GM18507 (cell line): Measurements from ENCODE around the gene PALLD.
A peak's percentile ranks its signal among the peaks of the same experiment; 100 is the strongest.
"Not testable (repeated sequence)": the region's sequence is repeated elsewhere in the genome, so short reads cannot be mapped to it uniquely, and the experiment has no call there.

Experiments
- DNase-seq: peaks from one replicate; pipeline ENCODE4 v3.0.0; 2011; ENCODE audit warnings: low read depth; ENCODE audit not compliant: insufficient read length; ENCODE audit errors: extremely low spot score
- FAIRE-seq: peaks from 2 replicates; lab custom pipeline; 2011; peaks lifted over from hg19 to GRCh38; lab: Jason Lieb, UNC

Gene PALLD

DNA sequence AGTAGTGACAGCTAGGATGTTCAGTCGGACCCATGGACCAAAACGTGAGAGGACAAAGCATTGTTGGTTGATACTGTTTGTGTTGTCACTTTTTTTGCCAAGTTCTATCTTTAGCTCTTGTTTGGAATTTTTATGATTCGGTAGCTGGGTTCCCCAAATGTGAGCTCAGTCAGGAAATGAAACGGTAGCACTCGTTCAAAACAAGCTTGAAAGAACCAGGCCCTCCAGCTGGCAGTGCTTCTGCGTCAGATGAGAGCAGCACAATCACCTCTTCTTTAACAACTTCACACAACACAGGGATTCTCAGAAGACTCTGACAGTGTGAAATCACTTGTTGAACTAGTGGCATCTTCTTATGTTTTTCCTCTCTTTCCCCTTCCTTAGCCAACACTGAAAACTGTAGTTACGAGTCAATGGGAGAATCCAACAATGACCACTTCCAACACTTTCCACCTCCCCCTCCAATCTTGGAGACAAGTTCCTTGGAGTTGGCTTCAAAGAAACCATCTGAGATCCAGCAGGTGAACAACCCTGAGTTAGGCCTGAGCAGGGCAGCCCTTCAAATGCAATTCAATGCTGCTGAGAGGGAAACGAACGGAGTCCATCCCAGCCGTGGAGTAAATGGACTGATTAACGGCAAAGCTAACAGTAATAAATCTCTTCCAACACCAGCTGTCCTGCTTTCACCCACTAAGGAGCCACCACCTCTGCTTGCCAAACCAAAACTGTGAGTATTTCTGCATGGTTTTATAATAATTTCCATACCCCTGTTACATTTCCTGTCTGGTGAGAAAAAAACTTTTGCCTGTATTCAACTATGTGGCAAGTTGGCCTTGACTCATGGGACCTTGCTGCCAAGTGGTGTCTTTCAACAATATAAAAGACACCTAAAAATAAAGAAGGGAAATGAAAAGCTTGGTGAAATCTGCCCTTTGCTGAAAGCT, 214.6 kb downstream of the PALLD start:
- no peak for FAIRE-seq

DNA sequence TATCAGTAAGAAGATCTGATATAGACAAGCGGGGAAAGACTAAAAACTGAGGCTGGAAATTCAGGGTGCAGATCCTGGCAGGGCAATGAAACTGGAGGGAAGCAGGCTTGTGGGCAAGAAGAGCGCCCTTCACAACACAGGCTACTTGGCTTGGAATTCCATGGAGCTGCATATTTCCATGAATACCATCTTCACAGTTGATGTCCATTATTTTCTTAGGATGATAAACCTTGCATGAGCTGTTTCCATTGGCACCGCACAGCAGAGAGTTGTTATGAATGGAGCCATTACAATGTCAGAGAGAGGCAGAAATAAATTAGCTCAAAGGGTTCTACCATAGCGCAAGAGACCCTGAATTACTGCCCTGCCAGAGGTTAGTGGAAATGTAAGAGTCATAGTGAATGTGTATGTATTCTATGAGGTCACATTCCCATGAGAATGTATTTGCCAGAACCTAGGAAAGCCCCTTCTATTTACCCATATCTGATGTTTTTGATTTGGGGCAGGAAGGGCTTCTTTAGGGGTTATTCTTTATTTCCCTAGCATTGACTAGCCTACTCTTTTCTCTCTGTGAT, 215.6 kb downstream of the PALLD start:
- no peak for FAIRE-seq
- DNase-seq = no peak

More for the DNA sequence above, 214.6 kb downstream of the PALLD start:
- no peak for DNase-seq

DNA sequence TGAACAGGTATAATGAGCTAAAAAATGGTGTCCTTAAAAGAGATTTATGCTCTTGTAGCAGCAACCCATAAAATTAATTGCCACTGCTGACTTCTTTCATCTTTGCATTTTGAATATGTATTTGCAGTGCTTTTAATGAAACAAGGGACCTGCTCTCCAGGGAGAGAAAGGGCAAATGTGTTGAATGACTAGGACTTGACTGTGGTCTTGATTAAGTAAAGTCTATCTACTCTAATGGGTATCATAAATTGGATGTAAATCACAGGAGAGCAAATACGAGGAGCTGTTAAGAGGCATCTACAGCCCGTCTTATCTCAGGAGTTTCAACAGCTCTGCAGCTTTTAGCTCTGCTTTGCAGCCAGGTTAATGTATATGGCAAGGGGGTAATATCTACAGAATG, 216.4 kb downstream of the PALLD start:
- DNase-seq = no peak

DNA sequence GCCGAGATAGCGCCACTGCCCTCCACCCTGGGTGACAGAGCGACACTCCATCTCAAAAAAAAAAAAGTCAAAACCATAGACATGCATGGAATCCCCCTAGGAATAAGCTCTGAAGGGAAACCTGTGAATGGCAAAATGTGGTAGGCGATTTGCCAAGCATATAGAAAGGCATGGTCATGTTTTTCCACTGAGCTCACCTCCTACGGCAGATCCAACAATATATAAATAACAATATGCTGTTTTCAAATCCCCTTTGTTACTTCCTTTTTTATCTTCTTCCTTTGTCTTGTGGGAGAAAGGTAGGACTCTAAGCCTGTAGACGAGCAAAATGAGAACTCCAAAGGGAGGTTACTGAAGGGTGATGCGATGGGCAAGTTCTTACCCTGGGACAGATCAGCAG, 219.0 kb downstream of the PALLD start:
- no peak for DNase-seq

More for the DNA sequence above, 216.4 kb downstream of the PALLD start:
- no peak for FAIRE-seq

DNA sequence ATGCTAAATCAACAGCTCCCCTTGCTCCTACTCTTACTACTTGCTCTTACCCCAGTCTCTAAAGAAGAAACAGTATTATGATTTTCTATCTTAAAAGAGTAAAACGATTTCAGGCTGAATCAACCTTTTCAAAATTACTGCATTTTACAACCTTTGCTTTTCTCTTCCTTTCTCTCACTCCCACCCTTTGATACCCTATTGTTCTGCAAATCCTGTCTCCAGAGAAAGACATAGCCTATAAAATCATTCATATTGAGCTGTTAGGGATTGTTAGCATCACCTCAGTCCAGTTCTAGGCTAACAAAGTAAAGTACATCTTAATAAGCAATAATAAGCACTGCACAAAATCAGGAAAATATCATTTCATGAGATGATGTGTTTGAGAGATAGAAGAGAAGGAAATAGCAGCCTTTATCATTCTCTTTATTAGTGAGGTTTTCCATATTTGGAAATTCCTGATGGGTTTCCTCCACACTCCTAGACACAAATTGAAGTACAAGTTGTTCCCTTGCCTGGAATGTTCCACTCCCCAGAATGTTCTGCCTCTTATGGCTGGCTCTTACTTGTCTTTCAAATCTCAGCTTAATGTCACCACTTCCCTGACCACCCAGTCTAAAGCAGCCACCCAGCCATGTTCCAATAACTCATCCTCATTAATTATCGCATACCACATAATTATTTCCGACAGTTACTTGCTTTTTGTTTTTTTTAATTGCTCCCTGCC, 219.7 kb downstream of the PALLD start:
- FAIRE-seq (no peak), DNase-seq (no peak)

More for the DNA sequence above, 219.0 kb downstream of the PALLD start:
- no peak for FAIRE-seq

DNA sequence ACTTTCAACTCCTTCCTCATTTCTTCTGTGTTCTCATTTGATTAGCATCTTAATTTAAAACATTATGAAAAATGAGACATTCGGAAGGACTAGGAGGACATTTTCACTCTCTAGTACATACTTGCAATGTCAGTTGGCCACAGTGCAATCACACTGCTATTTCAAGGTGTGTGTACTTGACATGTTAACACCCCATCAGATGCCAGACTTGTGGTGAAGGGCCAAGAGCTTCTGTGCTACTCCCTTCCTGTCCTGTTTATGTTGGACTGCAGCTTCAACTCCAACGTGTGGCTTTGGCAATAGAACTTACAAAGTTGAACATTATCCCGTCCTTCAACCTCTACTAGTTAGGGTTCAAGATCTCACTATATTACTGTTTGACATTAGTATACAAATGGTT, 221.0 kb downstream of the PALLD start:
- FAIRE-seq (no peak), DNase-seq (no peak)

DNA sequence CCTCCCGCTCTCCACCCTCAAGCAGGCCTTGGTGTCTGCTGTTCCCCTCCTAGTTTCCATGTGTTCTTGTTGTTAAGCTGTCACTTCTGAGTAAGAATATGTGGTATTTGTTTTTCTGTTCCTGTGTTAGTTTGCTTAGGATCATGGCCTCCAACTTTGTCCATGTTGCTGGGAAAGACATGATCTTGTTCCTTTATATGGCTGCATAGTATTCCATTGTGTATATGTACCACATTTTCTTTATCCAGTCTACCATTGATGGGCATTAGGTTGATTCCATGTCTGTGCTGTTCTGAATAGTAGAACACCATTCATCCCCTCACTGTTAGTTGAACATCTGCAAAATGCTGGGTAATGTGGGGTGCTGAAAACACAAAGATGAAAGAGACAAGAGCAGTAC, 222.9 kb downstream of the PALLD start:
- FAIRE-seq = no peak
- no peak for DNase-seq

DNA sequence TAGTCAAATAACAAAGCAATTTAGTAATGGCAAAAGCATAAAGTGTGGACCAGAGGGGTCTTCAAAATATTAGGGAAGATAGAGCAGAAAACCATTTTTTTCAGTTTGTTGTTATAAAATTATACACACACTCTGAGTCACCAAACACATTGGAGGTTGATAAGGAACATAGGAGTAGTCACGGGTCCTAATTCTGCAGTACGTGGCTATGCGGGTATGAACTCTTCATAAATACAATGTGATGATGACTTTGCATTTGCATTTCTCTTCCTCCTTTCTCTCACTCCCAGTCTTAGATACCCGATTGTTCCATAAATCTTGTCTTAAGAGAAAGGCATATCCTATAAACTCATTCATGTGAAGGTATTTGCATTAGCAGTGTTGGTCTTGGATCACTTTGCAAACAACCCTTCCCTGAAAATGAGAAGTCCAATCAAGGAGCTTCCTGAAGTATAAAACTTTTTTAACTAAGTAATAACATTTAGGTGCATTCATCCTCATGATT, 223.6 kb downstream of the PALLD start:
- no peak for FAIRE-seq
- DNase-seq = no peak

DNA sequence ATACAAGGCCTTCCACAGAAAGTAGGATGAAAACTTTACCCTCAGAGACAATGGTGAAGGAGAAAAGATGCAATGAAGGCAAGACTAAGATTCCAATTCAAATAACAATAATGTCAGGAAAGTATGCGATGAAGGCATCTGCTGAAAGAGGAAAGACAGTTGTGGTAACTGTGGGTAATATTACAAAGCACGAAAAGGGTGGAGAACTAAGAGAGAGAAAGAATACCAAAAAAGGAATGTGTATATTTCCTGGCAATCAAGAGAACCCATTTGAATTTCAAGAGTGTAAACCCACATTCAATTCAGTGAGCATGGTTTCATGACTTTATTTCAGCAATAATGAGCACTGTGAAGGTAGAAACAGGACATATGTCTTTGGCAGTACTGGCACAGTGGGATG, 225.5 kb downstream of the PALLD start:
- DNase-seq (no peak), FAIRE-seq (peak; percentile 15)

DNA sequence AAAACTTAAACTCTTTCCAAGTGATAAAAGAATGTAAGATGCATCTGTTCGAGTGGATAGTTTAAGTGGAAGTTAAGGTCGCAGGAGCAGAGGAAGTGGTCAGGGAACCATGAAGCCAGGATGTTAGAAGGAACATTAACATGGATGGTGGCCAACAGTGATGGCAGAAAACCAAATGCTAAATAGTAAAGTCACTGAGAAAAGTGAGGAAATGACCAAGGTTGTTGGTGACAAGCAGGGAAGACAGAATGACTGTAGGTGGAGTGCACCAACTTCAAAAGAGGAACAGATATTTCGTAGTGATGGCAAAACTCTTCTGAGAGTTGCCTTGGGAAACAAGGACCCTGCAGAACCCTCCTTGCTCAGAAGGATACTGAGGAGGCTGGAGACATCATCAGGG, 226.2 kb downstream of the PALLD start:
- FAIRE-seq (no peak), DNase-seq (no peak)

DNA sequence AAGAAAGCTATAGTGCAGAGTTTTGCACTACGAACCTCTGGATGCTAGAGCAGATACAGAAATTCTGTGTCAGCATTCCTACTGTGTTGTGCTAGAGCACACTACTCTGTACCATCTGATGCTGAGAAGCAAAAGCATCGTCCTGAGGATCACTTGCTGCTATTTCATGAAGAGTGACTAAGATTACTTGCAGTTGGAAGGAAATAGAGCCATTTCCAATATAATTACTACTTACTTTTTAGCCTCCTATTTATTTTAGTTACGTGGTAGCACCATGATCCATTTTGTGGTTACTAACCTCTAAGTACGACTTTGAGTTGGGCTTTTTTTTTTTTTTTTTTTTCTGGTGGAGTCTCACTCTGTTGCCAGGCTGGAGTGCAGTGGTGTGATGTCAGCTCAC, 226.7 kb downstream of the PALLD start:
- DNase-seq (no peak), FAIRE-seq (no peak)

DNA sequence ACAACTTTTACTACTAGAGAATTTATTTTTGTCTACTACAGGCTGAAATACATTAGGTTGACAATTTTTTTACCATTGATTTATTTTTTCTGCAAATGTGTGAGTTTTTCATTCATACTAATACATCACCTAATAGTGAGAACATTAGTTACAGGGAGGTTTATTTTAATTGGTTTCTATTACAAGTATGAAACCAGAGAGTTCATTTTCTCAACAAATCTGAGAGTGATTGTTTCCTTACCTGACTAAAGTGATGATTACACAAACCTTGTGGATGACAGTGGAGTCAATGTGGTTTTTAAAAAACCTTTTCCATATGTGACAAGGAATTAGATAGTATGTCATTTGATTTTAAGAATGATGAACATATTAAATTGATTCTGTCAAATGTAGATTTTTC, 227.4 kb downstream of the PALLD start:
- FAIRE-seq (peak; percentile 41), DNase-seq (no peak)

DNA sequence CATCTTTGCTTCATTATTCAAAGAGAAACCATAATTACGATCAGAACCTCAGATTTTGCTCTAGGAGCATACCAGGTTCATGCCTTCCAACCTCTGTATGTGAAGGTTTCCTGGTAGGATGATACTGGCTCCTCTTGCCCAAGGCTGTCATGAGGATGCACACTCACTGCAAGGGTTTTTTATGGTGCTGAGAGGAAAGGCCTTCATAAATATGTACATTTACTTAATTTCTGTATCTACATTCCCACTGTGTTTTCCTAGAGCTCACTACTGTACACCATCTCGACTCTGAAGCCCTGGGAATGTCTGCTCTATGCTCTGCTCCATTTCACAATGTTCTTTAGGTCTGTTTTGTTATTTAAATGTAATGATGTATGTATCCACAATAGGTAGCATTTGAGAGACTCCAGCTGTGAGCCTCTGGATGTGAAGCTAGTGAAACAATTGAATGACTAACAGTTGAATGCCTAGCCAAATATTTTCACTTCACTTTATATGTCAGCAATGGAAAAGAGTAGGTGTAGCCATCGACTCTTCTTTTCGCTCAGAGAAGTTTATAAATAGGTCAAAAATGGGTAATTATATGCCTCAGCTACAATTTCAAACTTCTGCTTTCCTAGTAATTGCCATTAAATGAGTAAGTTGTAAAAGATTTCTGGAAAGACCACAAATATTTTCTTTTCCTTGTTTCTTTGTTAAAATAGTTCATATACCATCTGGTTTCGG, 228.0 kb downstream of the PALLD start:
- DNase-seq = no peak
- no peak for FAIRE-seq

DNA sequence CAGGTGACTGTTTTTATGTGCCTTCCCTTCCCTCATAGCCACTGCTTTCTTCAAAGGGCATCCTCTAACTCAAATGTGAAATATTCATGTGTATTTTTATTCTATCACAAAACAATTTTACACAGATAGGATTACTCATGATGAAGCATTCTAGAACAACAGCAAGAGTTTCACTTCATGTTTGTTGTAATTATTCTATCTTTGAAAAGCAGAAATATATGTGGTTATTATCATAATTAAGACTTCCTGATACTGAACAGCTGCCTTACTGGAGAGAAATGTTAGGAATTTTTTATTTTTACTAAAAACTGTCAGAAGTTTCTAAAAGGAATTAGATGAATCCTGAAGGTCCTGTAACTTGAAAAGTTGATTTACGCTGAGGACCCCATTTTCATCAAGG, 229.1 kb downstream of the PALLD start:
- no peak for DNase-seq
- FAIRE-seq = no peak

DNA sequence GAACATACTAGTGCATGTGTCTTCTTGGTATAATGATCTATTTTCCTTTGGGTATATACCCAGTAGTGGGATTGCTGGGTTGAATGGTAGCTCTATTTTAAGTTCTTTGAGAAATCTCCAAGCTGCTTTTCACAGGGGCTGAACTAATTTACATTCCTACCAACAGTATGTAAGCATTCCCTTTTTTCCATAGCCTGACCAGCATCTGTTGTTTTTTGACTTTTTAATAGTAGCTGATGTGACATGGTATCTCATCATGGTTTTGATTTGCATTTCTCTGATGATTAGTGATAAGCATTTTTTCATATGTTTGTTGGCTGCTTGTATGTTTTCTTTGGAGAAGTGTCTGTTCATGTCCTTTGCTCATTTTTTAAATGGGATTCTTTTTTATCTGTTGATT, 230.3 kb downstream of the PALLD start:
- not testable (repeated sequence) for DNase-seq, FAIRE-seq

DNA sequence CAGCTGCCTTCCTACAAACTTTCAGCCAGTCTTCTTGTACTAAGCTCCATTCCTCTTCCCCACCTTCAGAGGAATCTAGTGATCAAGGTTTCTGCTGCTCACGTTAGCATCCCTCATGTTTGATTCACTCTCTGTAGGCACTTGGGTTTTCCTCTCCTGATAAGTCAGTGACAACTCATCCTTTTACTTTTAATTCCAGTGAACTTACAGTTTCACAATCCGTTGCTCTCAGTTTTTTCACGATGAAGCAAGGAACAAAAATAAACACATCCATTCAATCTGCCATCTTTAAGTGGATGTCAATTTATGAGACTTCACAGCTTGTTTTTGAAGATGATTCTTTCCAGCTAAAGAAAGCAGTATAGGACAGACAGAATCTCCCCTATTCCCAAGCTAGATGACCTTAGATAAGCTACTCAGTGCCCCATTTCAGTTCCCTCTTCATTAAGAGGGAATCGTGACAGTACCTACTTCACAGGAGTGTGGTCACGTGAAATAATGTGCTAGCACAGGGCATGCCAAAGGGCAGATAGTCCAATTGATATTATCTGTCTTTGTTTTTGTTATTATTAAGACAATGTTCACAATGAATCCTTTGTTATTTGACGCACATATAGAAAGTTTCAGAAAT, 234.3 kb downstream of the PALLD start:
- DNase-seq (no peak), FAIRE-seq (no peak)

DNA sequence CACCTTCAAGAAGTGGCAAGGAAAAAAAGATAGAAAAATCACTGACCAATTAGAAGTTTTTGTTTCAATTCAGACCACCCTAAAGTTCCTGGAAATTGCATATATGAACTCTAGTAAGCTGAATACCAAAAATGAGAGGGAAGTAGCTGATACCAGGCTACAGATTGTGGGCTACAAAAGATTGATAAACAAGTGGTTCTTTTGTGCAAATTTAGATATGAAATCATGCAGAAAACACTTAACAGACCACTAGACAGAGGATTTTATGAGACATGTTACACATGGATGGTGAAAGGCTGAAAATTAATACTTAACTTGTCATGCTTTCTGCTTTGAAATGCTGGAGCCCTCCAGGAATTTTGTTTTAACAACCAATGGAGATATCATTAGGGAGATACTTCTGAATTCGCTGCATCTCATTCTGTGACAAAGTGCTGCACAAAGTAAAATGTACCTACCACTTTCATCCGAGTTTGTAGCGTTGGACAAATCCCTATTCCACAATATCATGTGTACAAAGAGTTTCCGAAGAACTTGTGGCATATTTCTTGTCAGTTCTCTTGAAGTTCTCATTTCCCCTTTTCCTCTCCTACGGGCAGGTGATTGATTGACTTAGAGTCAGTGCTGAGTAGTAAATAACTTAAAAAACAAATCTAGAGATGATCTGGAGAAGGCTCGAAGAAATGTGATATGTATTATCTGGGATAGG, 235.0 kb downstream of the PALLD start:
- no peak for DNase-seq
- peak; percentile 60 for FAIRE-seq

DNA sequence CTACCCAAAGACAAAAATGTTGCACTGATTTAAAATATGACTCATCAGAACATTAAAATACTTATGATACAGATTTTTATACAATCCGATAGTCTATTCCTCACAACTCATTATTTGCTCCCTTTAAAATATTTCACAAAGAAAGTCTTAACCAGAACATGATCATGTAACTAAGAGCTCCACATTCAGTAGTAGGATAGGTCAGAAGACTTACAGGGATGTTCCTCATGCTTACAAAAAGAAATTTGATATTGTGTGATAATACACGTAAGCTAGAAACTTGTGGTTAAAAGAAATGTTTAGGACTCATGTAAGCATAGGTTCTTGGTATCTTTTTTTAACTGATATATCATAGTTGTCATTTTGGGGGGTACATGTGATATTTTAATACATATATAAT, 235.9 kb downstream of the PALLD start:
- FAIRE-seq (no peak), DNase-seq (no peak)
